COLO829 (cell line): ENCODE data around the gene COLEC12.

Source experiments
- DNase-seq: peaks from one replicate; pipeline ENCODE4 v3.0.0; 2012; ENCODE audit warnings: low spot score

The COLEC12 gene

DNA sequence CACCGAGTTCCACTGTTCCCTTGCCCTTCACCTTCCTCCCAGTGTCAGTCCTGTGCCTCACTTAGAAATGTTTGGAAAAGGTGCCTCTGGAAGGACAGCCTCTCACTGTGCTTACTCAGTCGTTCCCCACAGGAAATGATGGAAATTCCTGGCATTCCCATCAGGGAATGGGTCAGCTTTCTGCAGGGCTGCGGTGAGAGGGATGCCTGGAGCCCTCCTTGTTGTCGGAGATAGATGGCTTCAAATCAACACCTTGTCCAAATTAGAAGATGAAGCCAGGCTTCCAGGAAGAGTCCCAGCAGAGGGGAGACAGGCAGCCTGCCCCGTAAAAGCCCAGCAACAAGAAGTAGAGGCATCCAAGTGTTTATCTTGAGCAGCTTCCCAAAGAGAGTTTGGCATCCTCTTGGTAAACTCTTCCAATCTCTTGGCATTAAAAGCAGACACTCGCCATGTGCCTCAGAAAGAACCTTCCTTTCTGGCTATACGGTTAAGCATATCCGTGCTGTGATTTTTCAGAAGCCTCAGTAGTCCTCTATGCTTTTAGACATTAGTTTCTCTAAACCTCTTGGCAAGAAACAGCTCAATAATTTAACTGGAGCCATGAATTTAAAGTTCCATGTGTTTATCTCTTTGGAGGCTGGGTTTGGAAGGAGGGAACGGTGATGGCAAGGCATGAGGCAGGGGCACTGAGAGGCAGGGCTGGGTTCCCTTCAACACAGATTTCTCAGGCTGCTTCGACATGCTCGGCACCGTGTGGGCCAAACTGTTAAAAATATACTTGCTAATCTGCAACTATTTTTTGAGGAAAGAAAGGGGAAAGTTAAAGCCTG, 25.1 kb downstream of the COLEC12 start:
- no peak for DNase-seq

- DNase-seq, result no peak
Measured at GRCh38 chr18:474416-474815, 26.1 kb downstream of the COLEC12 start.

DNA sequence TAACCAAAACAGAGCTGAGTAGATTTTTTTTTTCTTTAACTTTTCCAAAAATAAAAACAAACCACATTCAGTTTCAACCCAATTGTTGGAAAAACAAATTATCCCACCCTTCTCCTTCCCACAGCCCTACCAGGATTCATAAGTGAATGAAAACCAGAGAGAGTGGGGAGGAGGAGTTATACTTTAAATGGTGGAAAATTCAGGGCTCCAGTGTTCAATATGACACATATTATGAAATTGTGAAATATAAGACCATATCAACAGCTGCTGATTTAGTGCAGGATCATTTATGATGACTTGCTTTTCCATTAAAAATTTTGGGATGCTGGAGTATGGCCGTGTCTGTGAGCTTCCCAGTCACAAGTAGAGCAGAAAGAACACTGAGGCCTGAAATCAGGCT, 26.7 kb downstream of the COLEC12 start:
- no peak for DNase-seq

- DNase-seq, result no peak
Measured at GRCh38 chr18:471716-472115, 28.8 kb downstream of the COLEC12 start.

DNA sequence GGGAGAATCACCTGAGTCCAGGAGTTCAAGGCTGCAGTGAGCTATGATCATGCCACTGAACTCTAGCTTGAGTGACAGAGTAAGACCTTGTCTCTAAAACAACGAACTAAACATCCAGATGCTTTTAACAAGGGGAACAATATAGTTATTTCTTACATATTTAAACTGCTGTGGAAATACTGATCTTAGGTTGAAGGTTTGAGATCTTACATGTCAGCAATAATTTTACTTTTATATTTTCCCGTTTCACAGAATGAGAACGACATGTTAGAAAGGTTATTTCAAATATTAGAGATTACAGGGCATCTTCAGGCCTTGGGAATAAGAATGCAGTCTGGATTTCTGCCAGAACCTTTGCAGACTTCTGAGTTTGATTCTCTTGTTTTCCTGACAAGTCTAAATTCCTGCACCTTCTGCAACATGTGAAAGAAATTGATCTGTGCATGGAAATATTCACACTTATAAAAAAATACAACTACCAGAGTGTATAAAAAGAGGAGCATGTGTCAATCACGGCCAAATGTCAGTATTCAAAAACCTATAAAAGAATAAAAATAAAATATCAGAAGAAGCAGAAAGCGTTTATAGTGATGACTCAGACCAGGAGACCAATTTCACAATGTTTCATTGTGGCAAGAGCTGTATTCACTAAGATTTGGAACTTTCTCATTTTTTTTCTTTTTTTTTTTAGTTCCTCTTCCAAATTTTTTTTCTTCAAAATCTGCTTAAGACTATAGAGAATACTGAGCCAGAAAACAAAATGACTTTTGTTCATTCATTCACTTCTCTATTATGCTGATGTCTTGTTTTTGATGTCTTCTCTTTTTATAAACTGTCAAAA, 29.6 kb downstream of the COLEC12 start:
- peak; percentile 34 for DNase-seq

- no peak for DNase-seq
Measured at GRCh38 chr18:468955-469790, 31.3 kb downstream of the COLEC12 start.

- DNase-seq, result no peak
Measured at GRCh38 chr18:463827-464541, 36.5 kb downstream of the COLEC12 start.

DNA sequence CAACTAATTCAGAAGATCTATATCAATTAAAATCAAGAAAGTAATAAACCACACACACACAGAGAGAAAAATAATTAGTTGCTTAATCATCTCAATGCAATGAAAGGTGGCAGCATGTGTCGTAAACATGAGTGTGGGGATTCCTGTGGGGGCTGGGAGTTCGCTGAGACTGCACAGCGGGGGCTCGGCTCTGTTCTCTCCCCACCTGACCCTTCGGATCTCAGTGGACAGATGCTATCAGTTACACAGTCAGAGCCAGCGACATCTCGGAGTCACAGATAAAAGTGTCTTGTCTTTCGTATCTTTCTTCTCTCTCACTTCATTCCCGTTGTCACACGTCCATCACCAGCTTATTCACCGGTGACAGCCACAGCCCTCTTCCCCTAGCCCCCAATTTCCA, 37.1 kb downstream of the COLEC12 start:
- DNase-seq, result no peak

- DNase-seq, result no peak
Measured at GRCh38 chr18:461762-462161, 38.7 kb downstream of the COLEC12 start.

DNA sequence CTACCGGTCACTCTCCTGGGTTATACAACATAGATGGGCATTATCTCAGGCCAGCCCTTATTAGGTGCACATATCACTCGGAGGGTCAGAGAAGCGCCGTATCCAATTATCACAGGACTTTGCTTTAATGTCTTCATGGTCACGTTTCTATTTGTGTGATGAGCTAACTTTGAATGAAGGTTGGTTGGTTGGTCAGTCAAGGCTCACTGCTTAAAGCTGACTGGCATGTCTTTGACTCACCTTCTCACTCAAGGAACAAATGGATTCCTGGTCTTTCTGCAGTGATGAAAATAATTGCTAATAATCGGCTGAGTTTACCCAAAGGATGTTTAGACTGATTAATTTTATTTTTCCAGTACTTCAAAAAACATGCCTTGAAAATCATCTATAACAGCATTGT, 39.7 kb downstream of the COLEC12 start:
- DNase-seq, result no peak

- no peak for DNase-seq
Measured at GRCh38 chr18:459814-460593, 40.5 kb downstream of the COLEC12 start.

- DNase-seq, result no peak
Measured at GRCh38 chr18:457521-458412, 42.7 kb downstream of the COLEC12 start.

GRCh38 chr18:457140-457519, 43.4 kb downstream of the COLEC12 start:
- no peak for DNase-seq

DNA sequence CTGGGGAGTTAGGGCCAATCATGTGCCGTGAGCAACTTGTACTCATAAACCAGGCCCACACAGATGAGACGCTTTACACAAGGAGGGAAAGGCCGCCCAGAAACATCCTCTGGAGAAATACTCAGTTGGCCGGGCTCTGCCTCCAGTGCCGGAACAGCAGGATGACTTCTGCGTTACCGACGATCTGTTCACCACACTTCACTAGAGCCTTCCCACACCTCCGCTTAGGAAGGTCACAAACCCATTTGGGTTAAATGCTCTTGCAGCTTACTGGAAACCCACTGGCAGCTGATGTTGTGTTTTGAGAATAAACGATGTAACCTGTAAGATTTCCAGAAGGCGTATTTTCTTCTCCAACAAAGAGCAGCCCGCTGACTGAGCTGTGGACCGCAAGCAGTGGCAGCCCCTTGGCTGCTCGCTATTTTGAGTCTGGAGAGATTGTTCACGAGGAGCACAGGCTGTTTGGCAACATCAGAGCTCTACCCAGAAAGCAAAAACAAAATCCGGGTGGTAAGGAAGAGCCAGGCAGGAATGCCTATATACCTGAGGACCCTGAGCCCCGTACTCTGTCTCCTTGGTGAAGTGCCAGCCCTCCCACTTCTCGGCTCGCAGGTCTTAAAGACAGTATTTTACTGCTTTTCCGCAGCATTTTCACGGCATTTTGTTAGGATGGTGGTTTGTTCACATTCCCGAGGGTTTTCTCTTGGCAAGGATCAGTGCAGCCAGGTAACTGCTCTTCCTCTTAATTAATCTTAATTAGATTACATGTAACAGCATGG, 44.0 kb downstream of the COLEC12 start:
- DNase-seq, result no peak

DNA sequence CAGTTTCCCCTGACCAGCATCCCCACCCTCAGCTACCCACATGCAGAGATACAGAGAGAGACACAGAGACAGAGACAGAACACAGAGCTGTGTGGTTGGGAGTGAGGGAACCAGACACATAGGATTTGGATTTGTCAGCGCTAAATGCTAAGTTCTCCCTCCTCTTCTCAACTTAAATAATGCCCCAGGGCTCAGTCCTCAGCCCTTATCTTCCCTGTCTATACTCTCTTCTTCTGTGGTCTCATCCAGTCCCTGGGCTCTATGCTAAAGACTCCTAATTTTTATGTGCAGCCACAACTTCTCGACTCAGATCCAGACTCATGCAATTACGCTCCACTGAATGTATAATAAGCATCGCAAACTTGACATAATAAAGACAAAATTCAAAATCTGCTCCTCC, 47.1 kb downstream of the COLEC12 start:
- no peak for DNase-seq

DNA sequence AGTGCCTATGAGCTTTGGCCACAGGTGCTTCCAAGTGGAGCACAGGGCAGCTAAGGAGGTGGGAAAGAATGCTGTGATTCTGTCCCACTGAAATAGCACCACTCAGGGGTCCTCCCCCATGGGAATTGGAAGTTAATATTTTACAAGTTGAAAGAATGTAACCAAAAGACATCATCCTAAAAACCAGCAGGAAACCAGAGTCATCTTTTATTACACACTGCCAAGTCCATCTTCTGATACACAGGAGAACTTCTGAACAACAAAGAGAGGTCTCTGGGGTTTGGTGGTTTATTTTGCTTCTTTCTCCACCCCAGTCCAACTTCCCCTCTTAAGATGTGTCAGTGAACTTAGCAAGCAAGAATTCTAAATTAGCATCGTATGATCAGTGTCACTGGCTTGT, 47.7 kb downstream of the COLEC12 start:
- DNase-seq, result no peak

DNA sequence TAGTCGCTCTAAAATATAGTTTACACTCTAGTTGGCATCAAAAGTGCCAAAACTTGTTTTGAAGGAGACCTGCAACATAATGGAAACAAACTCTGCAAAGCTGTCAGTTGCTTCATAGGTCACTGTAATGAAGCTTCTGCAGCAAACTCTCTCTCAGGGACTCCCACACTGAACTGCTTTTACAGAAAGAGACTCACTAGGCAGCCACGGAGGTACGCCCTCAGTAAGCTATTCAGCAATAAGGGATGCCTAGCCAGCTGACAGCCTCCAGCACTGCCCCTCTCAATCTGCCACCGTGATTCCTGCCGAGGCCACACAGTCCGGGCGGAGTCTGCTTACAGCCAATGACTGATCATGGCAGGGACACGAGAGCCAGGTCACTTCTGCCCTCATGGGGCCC, 51.1 kb downstream of the COLEC12 start:
- DNase-seq, result no peak

GRCh38 chr18:448116-448790, 52.2 kb downstream of the COLEC12 start:
- no peak for DNase-seq
